ACC112 (cell line): ENCODE measurements around the gene ABCC6.
"Not testable (repeated sequence)": the region's sequence is repeated elsewhere in the genome, so short reads cannot be mapped to it uniquely, and the experiment has no call there.

Experiments used
- H2AFZ ChIP-seq: fragments of 200-600 bp; sonication (generic); one replicate; pipeline ENCODE4 v1.6.0; 2017; ENCODE audit warnings: antibody characterized with exemption, low read length; ENCODE audit not compliant: unreplicated experiment
- H3K27ac ChIP-seq: fragments of 200-600 bp; sonication (generic); 2 replicates; pipeline ENCODE4 v1.5.1; 2014; ENCODE audit warnings: low read depth, mild to moderate bottlenecking, antibody characterized with exemption, low read length, moderate library complexity
- H3K27me3 ChIP-seq: fragments of 200-600 bp; sonication (generic); 2 replicates; pipeline ENCODE4 v1.6.1; 2014; ENCODE audit warnings: mild to moderate bottlenecking, antibody characterized with exemption, low read length, moderate library complexity, mixed read lengths; ENCODE audit not compliant: insufficient read depth
- H3K36me3 ChIP-seq: fragments of 200-600 bp; sonication (generic); 2 replicates; pipeline ENCODE4 v1.6.1; 2016; ENCODE audit warnings: mild to moderate bottlenecking, antibody characterized with exemption, low read length, moderate library complexity, mixed read lengths; ENCODE audit not compliant: insufficient read depth
- H3K4me1 ChIP-seq: fragments of 200-600 bp; sonication (generic); one replicate; pipeline ENCODE4 v1.6.1; 2016; ENCODE audit warnings: low read length, mixed read lengths; ENCODE audit not compliant: insufficient read depth, unreplicated experiment, control insufficient read depth
- H3K4me3 ChIP-seq: fragments of 200-600 bp; sonication (generic); 2 replicates; pipeline ENCODE4 v1.5.1; 2014; ENCODE audit warnings: mild to moderate bottlenecking, low read depth, low read length
- H3K79me2 ChIP-seq: fragments of 200-600 bp; sonication (generic); one replicate; pipeline ENCODE4 v1.6.0; 2016; ENCODE audit warnings: low read length; ENCODE audit not compliant: control insufficient read depth, unreplicated experiment, insufficient read depth

The ABCC6 gene

DNA sequence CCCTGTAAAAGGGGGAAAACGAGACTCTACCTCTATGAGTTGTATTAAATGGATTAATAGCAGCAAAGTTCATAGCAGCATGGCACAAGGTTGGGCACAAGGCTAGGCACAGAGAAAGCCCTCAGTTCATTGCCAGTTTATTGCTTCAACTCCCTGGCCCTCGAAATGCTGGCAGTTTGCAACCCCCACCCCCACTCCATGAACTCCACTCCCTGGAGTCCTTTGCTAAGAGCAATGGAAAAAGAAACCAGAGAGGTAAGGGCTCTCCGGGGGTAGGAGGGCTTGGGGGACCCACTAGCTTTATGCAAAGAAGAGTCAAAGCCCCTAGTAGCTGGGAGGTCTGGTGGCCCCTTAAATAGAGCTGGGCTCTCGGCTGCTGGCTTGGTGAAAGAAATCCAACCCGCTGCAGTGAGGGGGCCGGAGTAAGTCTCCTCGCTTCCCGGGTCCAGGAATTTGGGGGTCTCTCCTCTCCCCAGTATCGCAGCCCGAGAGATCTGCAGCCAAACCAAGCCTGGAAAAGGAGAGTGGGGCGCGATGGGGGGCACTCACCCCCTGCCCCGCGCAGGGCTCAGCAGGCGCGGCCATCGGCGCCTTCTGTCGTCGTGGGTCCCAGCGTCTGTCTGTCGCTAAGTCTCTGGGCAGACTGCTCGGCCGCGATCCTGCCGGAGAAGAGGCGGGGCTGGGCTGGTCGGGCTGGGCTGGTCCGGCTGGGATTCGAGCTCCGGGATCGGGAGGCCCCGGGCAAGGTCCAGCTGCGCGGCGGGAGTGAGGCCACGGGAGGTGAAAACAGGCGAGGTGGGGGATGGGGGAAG is at the start of gene ABCC6:
Gene ABCC6, minus strand, starts transcription at position 645 of the 812 bp plus-strand sequence. Its CDS starts 60 bp downstream, at position 585.
- not testable (repeated sequence) for H3K79me2 ChIP-seq, H3K4me1 ChIP-seq, H3K27ac ChIP-seq, H3K36me3 ChIP-seq, H3K27me3 ChIP-seq, H2AFZ ChIP-seq
- H3K4me3 ChIP-seq: peak within 1 kb of the TSS; percentile 33; the same call in 1 of the 2 replicates

DNA sequence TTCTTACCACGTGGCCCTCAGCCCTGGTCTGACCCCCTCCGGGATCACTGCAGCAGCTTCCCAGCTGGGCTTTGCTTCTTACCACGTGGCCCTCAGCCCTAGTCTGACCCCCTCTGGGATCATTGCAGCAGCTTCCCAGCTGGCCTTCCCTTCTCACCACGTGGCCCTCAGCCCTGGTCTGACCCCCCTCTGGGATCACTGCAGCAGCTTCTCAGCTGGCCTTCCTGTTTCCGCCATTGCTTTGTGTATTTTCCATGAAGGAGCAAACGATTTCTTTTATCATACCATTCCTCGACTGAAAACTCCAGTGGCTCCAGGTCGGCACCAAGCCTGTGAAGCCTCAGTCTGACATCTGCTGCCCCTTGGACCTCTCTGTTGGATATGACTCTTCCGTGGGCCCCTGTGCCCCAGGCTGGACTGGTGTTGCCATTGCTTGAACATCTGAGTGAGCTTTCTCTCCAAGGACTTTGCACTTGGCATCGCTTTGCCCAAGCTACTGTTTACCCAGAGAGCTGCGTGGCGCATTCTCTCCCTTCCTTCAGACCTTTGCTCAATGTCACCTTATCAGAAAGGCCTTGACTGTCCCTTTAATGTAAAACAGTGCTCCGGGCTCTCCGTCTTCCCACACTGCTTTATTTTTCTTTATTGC is 49.4 kb upstream of the ABCC6 start:
- H3K27ac ChIP-seq, H2AFZ ChIP-seq, H3K4me1 ChIP-seq, H3K79me2 ChIP-seq, H3K36me3 ChIP-seq, H3K4me3 ChIP-seq, H3K27me3 ChIP-seq: not testable (repeated sequence)

DNA sequence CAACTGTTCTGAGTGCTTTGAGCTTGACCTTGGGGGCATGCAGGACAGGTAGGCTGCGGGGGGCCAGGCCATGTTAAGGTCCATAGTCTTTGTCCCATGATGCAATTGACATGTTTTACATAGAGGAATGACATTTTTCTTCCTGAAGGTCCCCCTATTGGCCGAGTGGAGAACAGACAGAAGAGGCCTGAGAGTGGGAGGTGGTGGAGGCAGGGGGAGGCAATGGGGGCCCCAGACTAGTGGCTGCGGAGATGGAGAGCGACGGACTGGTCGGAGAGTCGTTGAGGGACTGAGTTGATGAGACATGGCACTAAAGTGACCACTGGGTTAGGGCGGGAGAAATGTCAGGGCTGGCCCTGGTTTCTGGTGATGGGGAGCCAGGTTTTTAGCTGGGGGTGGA is 48.4 kb upstream of the ABCC6 start:
- H3K79me2 ChIP-seq, H3K27me3 ChIP-seq, H3K4me3 ChIP-seq, H3K4me1 ChIP-seq, H2AFZ ChIP-seq, H3K27ac ChIP-seq, H3K36me3 ChIP-seq: not testable (repeated sequence)

DNA sequence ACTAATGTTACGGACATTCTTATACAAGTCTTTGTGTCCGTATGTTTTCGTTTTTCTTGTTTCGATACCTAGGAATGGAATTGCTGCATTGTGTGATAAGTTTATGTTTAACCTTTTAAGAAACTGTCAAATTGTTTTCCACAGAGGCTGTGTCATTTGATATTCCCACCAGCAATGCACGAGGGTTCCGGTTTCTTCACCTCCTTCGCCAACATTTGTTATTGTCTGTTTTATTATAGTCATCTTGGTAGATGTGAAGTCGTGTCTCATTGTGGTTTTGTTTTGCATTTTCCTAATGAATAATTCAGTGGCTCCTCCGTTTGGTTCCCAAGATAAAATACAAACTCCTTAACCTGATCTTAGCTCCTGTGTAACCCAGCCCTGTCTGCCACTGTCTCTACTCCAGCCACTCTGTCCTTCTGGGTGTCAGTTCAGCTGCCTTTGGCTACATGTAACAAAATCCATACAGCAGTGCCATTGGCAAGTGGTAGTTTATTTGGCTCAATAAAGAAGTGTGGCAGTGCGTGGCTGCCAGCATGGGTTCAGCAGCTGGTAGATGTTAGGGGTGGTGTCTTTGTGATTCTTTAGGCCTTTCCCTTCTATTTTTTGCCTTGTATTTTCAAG is 45.0 kb upstream of the ABCC6 start:
- H3K36me3 ChIP-seq, H3K27me3 ChIP-seq, H3K79me2 ChIP-seq, H3K4me1 ChIP-seq, H2AFZ ChIP-seq, H3K27ac ChIP-seq, H3K4me3 ChIP-seq: not testable (repeated sequence)

DNA sequence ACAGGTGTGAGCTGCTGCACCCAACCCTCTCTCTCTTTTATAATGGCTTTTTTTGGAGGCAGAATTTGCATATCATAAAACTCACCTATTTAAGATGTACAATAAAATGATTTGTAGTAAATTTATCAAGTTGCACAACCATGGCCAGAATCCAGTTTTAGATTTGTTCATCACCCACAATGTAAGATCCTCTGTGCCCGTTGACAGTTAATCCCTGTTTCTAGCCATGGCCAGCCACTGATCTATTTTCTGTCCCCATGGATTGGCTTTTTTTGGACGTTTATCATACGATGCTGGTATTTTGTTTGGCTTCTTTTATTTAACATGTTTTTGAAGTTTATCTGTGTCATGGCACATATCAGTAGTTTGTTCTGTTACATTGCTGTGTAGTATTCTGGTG is 44.4 kb upstream of the ABCC6 start:
- not testable (repeated sequence) for H3K27me3 ChIP-seq, H3K27ac ChIP-seq, H3K79me2 ChIP-seq, H2AFZ ChIP-seq, H3K36me3 ChIP-seq, H3K4me3 ChIP-seq, H3K4me1 ChIP-seq

DNA sequence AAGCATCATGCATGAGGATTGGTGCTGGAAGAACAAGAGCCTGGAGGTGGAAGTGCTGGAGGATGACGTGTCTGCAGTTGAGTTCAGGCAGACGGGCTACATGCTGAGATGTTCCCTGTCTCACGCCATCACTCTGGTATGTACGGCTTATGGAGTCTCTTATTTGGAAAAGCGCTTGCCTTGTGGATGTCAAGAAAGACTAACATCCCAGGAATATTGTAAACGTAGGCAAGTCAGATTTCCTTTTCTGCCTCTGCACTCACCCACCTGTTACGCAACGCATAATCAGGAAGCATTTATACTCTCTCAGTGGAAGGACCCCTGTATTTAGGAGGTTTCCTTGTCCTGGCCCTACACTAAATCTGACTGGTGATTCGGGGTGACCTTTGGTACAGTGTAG is 41.8 kb upstream of the ABCC6 start:
- H2AFZ ChIP-seq, H3K79me2 ChIP-seq, H3K4me3 ChIP-seq, H3K27ac ChIP-seq, H3K4me1 ChIP-seq, H3K36me3 ChIP-seq, H3K27me3 ChIP-seq: not testable (repeated sequence)

DNA sequence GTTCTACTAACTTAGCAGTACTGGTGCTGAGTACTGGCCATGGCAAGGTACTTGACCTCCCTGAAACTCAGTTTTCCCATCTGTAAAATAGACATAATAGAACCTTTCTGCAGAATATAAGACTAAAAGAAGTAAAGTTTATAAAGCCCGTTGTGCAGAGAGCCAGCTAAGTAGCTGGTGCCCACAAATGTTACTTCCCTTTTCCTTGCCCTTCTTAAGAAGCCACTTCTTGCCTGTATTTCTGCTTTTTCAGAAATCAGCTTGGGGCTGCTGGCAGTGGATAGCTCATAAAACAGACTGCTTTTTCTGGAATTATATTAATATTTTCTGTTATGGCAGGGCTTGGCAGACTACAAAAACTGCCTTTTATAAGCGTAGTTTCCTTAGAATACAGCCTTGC is 40.7 kb upstream of the ABCC6 start:
- H3K4me1 ChIP-seq, H2AFZ ChIP-seq, H3K4me3 ChIP-seq, H3K79me2 ChIP-seq, H3K36me3 ChIP-seq, H3K27ac ChIP-seq, H3K27me3 ChIP-seq: not testable (repeated sequence)

DNA sequence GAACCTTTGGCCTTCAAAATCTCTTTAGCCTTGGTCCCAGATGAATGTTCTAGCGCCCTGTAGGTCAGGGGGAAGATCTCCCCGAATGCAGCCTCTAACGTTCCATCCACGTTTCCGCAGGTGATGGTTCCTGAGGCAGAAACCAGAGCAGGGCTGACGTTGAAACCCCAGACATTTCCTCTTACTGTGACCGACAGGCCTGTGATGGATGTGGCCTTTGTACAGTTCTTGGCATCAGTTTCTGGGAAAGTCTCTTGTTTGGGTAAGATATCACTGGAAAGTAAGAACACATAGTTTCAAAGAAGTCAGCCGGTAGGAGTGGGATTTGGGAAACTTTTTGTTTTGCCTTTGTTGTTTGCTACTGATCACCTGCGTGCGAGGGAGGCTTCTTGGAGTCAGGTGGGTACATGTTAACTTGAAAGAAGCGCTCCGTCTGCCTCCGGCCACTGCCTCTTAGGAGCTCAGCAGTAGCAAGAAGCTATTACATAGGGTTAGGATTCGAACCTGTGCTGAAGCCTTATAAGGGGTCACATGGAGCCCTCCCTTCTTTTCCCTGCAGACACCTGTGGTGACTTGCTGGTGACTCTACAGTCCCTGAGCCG is 39.8 kb upstream of the ABCC6 start:
- not testable (repeated sequence) for H3K79me2 ChIP-seq, H3K27me3 ChIP-seq, H3K4me3 ChIP-seq, H2AFZ ChIP-seq, H3K27ac ChIP-seq, H3K4me1 ChIP-seq, H3K36me3 ChIP-seq

DNA sequence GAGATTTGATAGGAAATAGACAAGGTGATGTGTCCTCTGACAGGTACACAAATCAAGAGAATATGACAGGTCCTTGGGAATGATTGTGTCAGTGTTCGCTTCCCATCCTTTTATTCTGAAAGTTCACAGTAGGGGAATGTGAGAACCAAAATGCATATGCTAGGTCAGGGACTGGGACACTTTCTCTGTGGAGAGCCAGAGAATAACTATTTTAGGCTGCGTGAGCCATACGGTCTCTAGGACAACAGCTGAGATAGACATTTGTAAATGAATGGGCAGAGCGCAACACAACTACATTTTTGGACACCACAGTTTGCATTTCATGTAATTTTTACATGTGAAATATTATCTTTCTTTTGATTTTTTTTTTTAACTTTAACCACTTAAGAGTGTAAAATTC is 36.7 kb upstream of the ABCC6 start:
- not testable (repeated sequence) for H3K4me1 ChIP-seq, H3K36me3 ChIP-seq, H3K27me3 ChIP-seq, H3K79me2 ChIP-seq, H2AFZ ChIP-seq, H3K4me3 ChIP-seq, H3K27ac ChIP-seq

DNA sequence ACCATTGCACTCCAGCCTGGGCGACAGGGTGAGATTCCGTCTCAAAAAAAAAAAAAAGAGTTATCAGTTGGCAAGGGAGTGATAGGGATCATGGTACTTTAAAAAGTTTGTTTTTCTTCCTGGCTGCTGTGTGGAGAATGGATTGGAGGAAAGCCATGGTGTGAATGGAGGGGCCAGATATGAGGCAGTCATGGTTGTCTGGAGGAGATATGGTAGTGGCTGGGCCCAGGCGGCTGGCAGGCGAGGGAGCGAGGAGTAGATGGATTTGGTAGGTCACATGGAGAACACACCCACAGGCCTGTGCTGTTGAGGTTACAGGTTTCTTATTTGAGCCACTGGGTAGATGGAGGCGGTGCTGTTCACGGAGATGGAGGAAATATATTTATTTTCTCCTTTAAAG is 35.5 kb upstream of the ABCC6 start:
- H3K79me2 ChIP-seq, H3K27me3 ChIP-seq, H2AFZ ChIP-seq, H3K27ac ChIP-seq, H3K36me3 ChIP-seq, H3K4me1 ChIP-seq, H3K4me3 ChIP-seq: not testable (repeated sequence)
